GM12878 (cell line): ENCODE results near the gene CMSS1. TPM values are rescaled to one million over a fixed set of nuclear protein-coding genes. Genes with fewer than 3 reads are reported as not detected.

ENCODE experiments used
- ATAC-seq: fragments of 200-7000 bp; cut with Tn5 transposase; 3 replicates; pipeline ENCODE4 v1.9.1; 2020; ENCODE audit warnings: mild to moderate bottlenecking, moderate library complexity
- BruUV-seq: library from RNA; stranded (reverse); fragments of 400-500 nt; replicated peaks from 2 replicates; lab custom pipeline; 2021; lab: Mats Ljungman, UMichigan
- CTCF ChIA-PET: fragments of 300-600 bp; sonication (Branson Sonifier 250); formaldehyde crosslinking; extraction: SDS; loops from one replicate; lab custom pipeline; 2021; ENCODE audit warnings: inconsistent platforms; lab: Yijun Ruan, JAX
- POLR2A ChIA-PET: fragments of 350-600 bp; formaldehyde crosslinking; extraction: SDS; loops from one replicate; lab custom pipeline; 2021; ENCODE audit warnings: inconsistent platforms; lab: Charles Lee
- RAD21 ChIA-PET: fragments of 300-600 bp; sonication (Branson Sonifier 250); formaldehyde crosslinking; loops from one replicate; lab custom pipeline; 2023; ENCODE audit warnings: antibody characterized with exemption; ENCODE audit not compliant: unreplicated experiment; lab: Charles Lee
- SMC1A ChIA-PET: fragments of 300-600 bp; sonication (Branson Sonifier 250); formaldehyde crosslinking; loops from one replicate; lab custom pipeline; 2023; ENCODE audit not compliant: unreplicated experiment, uncharacterized antibody; lab: Charles Lee
- DNase-seq: peaks from one replicate; pipeline ENCODE4 v3.0.0-alpha.2; 2011; ENCODE audit warnings: low read depth, low spot score
- FAIRE-seq: peaks from 3 replicates; lab custom pipeline; 2011; peaks lifted over from hg19 to GRCh38; lab: Jason Lieb, UNC
- H2AFZ ChIP-seq: 2 replicates; pipeline ENCODE4 v1.6.0; 2011; ENCODE audit warnings: low read depth, low read length, control low read depth; ENCODE audit not compliant: control insufficient read depth
- H3K27ac ChIP-seq: 2 replicates; pipeline ENCODE4 v1.5.1; 2011; ENCODE audit warnings: control low read depth; ENCODE audit not compliant: control insufficient read depth, insufficient read depth
- H3K27me3 ChIP-seq, 2 experiments: replicated peaks in 1 of 2; 2 replicates each; pipeline versions ENCODE4 v1.6.0 to v1.6.1; 2011; ENCODE audit warnings: low read length in 1 of 2; ENCODE audit not compliant: control insufficient read depth in 2 of 2, insufficient read depth in 2 of 2
- H3K36me3 ChIP-seq, 2 experiments: 2 replicates each; pipeline ENCODE4 v1.5.1; 2011; ENCODE audit warnings: low read length in 1 of 2; ENCODE audit not compliant: control insufficient read depth in 2 of 2, insufficient read depth in 2 of 2
- H3K4me1 ChIP-seq: 2 replicates; pipeline ENCODE4 v1.6.1; 2011; ENCODE audit warnings: mild to moderate bottlenecking, low read length, moderate library complexity, mixed read lengths; ENCODE audit not compliant: control insufficient read depth, insufficient read depth
- H3K4me2 ChIP-seq: 2 replicates; pipeline ENCODE4 v1.6.0; 2011; ENCODE audit warnings: control low read depth; ENCODE audit not compliant: control insufficient read depth, insufficient read depth
- H3K4me3 ChIP-seq: fragments of 200-600 bp; sonication (generic); 2 replicates; pipeline ENCODE4 v1.5.1; 2016
- H3K79me2 ChIP-seq: 2 replicates; pipeline ENCODE4 v1.6.0; 2011; ENCODE audit warnings: low read length; ENCODE audit not compliant: control insufficient read depth, insufficient read depth
- H3K9ac ChIP-seq: 2 replicates; pipeline ENCODE4 v1.8.0; 2011; ENCODE audit warnings: low read length, control low read depth, mixed read lengths; ENCODE audit not compliant: control insufficient read depth, insufficient read depth
- H3K9me3 ChIP-seq: replicated peaks from 3 replicates; pipeline ENCODE4 v1.5.1; 2011; ENCODE audit warnings: mild to moderate bottlenecking, low read length; ENCODE audit not compliant: control insufficient read depth, insufficient read depth
- H4K20me1 ChIP-seq: 2 replicates; pipeline ENCODE4 v1.6.0; 2011; ENCODE audit not compliant: control insufficient read depth, insufficient read depth
- CREB1 ChIP-seq: IDR thresholded peaks from 2 replicates; pipeline ENCODE4 v1.6.1; 2012; ENCODE audit warnings: low read depth, mild to moderate bottlenecking, inconsistent platforms
- E2F8 ChIP-seq: fragments of 450-650 bp; IDR thresholded peaks from 2 replicates; pipeline ENCODE4 v1.6.1; 2018; ENCODE audit warnings: mild to moderate bottlenecking, low read depth, moderate library complexity; ENCODE audit not compliant: partially characterized antibody
- ELK1 ChIP-seq: IDR thresholded peaks from 2 replicates; pipeline ENCODE4 v1.6.1; 2012; ENCODE audit warnings: low read depth, low read length, improper control_type of control experiment
- EZH2 ChIP-seq: IDR thresholded peaks from 2 replicates; pipeline ENCODE4 v1.6.1; 2012; ENCODE audit warnings: low read depth, mild to moderate bottlenecking, control low read depth, inconsistent platforms, low read length, borderline replicate concordance; ENCODE audit not compliant: control insufficient read depth
- FOXM1 ChIP-seq: IDR thresholded peaks from 2 replicates; pipeline ENCODE4 v1.6.1; 2012; ENCODE audit warnings: low read depth, mild to moderate bottlenecking, inconsistent platforms, low read length, moderate library complexity
- MTA2 ChIP-seq: fragments of 450-650 bp; IDR thresholded peaks from 2 replicates; pipeline ENCODE4 v1.6.1; 2016; ENCODE audit warnings: low read depth, mild to moderate bottlenecking, moderate library complexity
- NFXL1 ChIP-seq: fragments of 450-650 bp; IDR thresholded peaks from 2 replicates; pipeline ENCODE4 v1.6.1; 2017; ENCODE audit warnings: antibody characterized with exemption, mild to moderate bottlenecking, borderline replicate concordance
- NR2C2 ChIP-seq: IDR thresholded peaks from 2 replicates; pipeline ENCODE4 v1.6.1; 2011; ENCODE audit warnings: borderline replicate concordance, low read depth; ENCODE audit not compliant: control insufficient read depth, insufficient read length
- PML ChIP-seq: IDR thresholded peaks from 2 replicates; pipeline ENCODE4 v1.6.1; 2012; ENCODE audit warnings: low read length, inconsistent platforms
- RAD51 ChIP-seq: fragments of 450-650 bp; IDR thresholded peaks from 2 replicates; pipeline ENCODE4 v1.6.1; 2016; ENCODE audit warnings: moderate library complexity, mild to moderate bottlenecking, inconsistent platforms
- RCOR1 ChIP-seq: conservative IDR thresholded peaks from 2 replicates; pipeline ENCODE4 v1.6.1; 2012; ENCODE audit warnings: low read depth, low read length, improper control_type of control experiment
- RUNX3 ChIP-seq: IDR thresholded peaks from 2 replicates; pipeline ENCODE4 v1.6.1; 2012; ENCODE audit warnings: low read length, inconsistent platforms
- SPI1 ChIP-seq: IDR thresholded peaks from 2 replicates; pipeline ENCODE4 v1.6.1; 2011; ENCODE audit warnings: low read depth, mild to moderate bottlenecking, low read length, moderate library complexity, borderline replicate concordance; ENCODE audit not compliant: insufficient read depth
- TCF7 ChIP-seq: IDR thresholded peaks from 2 replicates; pipeline ENCODE4 v1.6.1; 2014; ENCODE audit warnings: antibody characterized with exemption, borderline replicate concordance
- YY1 ChIP-seq: IDR thresholded peaks from 2 replicates; pipeline ENCODE4 v1.6.1; 2011; ENCODE audit warnings: low read depth, mild to moderate bottlenecking, low read length
- WGBS: methylation state at CpG from one replicate; pipeline ENCODE4 v1.1.6; 2016; ENCODE audit warnings: low lambda C conversion rate; ENCODE audit not compliant: insufficient replicate concordance, insufficient coverage; ENCODE audit errors: missing lambda C conversion rate; 5-methylcytosine and 5-hydroxymethylcytosine counted together
- in situ Hi-C: fragments of 300-500 bp; cut with MboI; formaldehyde crosslinking; loops from 9 replicates; pipeline ENCODE4 v1.14.3; 2018; ENCODE audit warnings: mixed read lengths
- intact Hi-C: fragments of 100-400 bp; cut with micrococcal nuclease; formaldehyde crosslinking; loops from one replicate; pipeline ENCODE4 v1.14.2; 2022; ENCODE audit not compliant: unreplicated experiment
- polyA plus RNA-seq, 11 experiments: library from polyadenylated mRNA; depleted of rRNA in 4 of 11; unstranded in 6 of 11; stranded (reverse) in 5 of 11; fragments of >200 nt; fragmentation: Nextera tagmentation in 4 of 11; fragmentation: Illumina TruSeq in 1 of 11; extraction: Ambion mirVana in 4 of 11; extraction: Trizol in 1 of 11; gene quantifications; 1 replicate in 1 of 11; 2 replicates in 10 of 11; pipeline versions ENCODE4 v1.2.1 to v1.2.3, GENCODE V29; 2011 to 2016; ENCODE audit warnings: inconsistent platforms in 2 of 11, missing spikeins in 2 of 11, low read depth in 1 of 11
- total RNA-seq, 4 experiments: library from RNA; depleted of rRNA in 3 of 4; stranded (reverse); fragments of >200 nt in 3 of 4; fragmentation: Illumina TruSeq in 1 of 4; extraction: Trizol in 1 of 4; gene quantifications; 2 replicates each; pipeline versions ENCODE4 v1.2.1 to v1.2.3, GENCODE V29; 2013 to 2021

CMSS1 gene
- total and polyA plus RNA-seq, 10 of the 15 experiments (the other 5 are each of a cell fraction or from before 2014, with no cell fraction given): 31.0 to 118 (median 70.1) TPM

DNA sequence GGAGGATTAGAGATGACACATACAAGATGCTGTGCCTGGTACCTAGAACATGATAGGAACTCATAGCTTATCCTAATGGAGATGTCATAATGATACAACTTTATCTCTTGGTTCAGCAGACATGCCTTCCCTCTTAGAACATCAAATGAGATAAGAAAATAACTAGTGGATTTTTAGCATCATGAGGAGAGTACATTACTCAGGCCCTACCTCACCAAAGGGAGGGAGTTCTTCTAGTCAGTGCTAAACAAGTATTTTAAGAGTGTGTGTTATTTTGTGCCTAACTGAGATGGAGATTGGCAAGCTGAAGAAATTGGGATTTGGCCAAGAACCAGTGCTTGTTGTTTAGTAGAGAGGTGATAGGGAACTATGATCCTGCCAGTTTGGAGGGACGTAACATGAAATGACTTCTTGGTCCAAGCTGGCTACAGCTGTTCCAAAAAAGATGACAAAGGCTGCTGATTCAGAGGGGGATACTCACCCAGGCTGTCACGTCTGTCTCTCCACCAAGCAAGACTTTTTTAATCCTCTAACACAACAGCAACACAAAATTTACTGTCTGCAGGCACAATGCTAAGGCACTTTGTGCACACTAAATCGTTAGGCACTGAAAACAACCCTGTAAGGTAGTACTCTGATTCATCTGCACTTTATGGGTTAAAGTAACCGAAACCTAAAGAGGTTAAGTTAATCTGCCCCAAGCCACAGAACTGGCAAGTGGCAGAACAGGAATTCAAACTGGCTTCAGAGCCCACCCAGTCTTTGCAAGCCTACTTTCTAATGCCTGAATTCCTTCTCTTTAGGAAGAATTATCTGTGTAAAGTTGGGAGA lies 126.5 kb downstream of the CMSS1 start (continued):
- TF ChIP-seq TCF7 (no peak), FOXM1 (no peak)

- Histone ChIP-seq H3K36me3 (no peaks in the 10 kb centered on the region), H4K20me1 (no peaks in the 10 kb centered on the region), H3K9me3 (no peaks in the 10 kb centered on the region), H2AFZ (no peak overlapping the region), H3K27me3 (no peaks in the 10 kb centered on the region), H3K27ac (no peak overlapping the region), H3K79me2 (no peaks in the 10 kb centered on the region), H3K9ac (no peak overlapping the region), H3K4me2 (no peak overlapping the region), H3K4me1 (no peaks in the 10 kb centered on the region), H3K4me3 (no peak overlapping the region)
- WGBS: 89% methylated on average over 5 of the region's 5 CpGs
- ATAC-seq (no peak), FAIRE-seq (no peak), DNase-seq (no peak)
- CTCF ChIA-PET: interaction anchor here (1.5 kb wide), 1 partner anchor 114 kb away, joined by 3 read pairs; no protein-coding TSS in a partner anchor
- SMC1A ChIA-PET: interaction anchor here (0.8 to 4.8 kb wide), 5 partner anchors 8 to 101 kb away, joined by 3 to 21 read pairs (median 4); no protein-coding TSS in a partner anchor
- TF ChIP-seq MTA2: no peak
- TF ChIP-seq E2F8: no peak
- no peak for TF ChIP-seq RUNX3
- no peak for TF ChIP-seq RAD51
- TF ChIP-seq SPI1: no peak
- TF ChIP-seq ELK1: no peak
- TF ChIP-seq RCOR1: no peak
- no peak for TF ChIP-seq CREB1
- TF ChIP-seq NR2C2: no peak
- TF ChIP-seq YY1: no peak
- TF ChIP-seq NFXL1: no peak
- TF ChIP-seq EZH2: no peak
- TF ChIP-seq PML: no peak
- POLR2A ChIA-PET: no interaction called here
- in situ Hi-C loops: no loop called here
- intact Hi-C loops: no loop called here
- RAD21 ChIA-PET: no interaction called here
- no TSS peak for BruUV-seq
Observed at GRCh38 chr3:99945328-99945995, 127.8 kb downstream of the CMSS1 start.
